Adrenal gland (tissue), 5 donors: Measurements from ENCODE around the gene YIPF6.

ENCODE experiments used
- CTCF ChIP-seq, 6 experiments: fragments of 450-650 bp in 4 of 6; fragments of 200-600 bp in 2 of 6; sonication (generic) in 1 of 6; IDR thresholded peaks; 1 replicate in 5 of 6; 2 replicates in 1 of 6; pipeline versions ENCODE4 v1.5.1 to v1.8.0; 2016 to 2021; ENCODE audit warnings: antibody characterized with exemption in 6 of 6, mild to moderate bottlenecking in 2 of 6, moderate library complexity in 1 of 6
- POLR2A ChIP-seq, 2 donors: fragments of 450-650 bp; IDR thresholded peaks; one replicate each; pipeline ENCODE4 v1.6.1; 2017; ENCODE audit warnings: antibody characterized with exemption in 2 of 2, mild to moderate bottlenecking in 2 of 2, moderate library complexity in 1 of 2
- donor health status: DM: no; HTN: no; CAD: no.

GRCh38 chrX:68492583-68492982 is 6.3 kb upstream of the YIPF6 start:
- TF ChIP-seq CTCF (IDR thresholded peaks at IDR 0.05) (no peak), POLR2A (IDR thresholded peaks at IDR 0.05) (no peak)
